SK-N-SH treated with all-trans-retinoic acid at 6 μM for 48 hours (cell line): ENCODE measurements around the gene GOLGA3.

Experiments
- CSDC2 ChIP-seq: fragments of 250-450 bp; sonication (Bioruptor Pico); IDR thresholded peaks from 2 replicates; pipeline ENCODE4 v1.5.0; 2020; ENCODE audit warnings: mild to moderate bottlenecking, moderate library complexity
- OSR1 ChIP-seq: fragments of 250-450 bp; sonication (Bioruptor Pico); IDR thresholded peaks from 2 replicates; pipeline ENCODE4 v1.8.0; 2022; ENCODE audit warnings: moderate library complexity, mild to moderate bottlenecking, inconsistent platforms
- POU6F1 ChIP-seq: fragments of 250-450 bp; sonication (Bioruptor Pico); IDR thresholded peaks from 2 replicates; pipeline ENCODE4 v1.8.0; 2021; ENCODE audit warnings: low read depth, mild to moderate bottlenecking, moderate library complexity, borderline replicate concordance
- PPARA ChIP-seq: fragments of 250-450 bp; sonication (Bioruptor Pico); IDR thresholded peaks from 2 replicates; pipeline ENCODE4 v1.5.0; 2020; ENCODE audit warnings: mild to moderate bottlenecking, borderline replicate concordance
- RARB ChIP-seq: fragments of 250-450 bp; sonication (Bioruptor Pico); IDR thresholded peaks from 2 replicates; pipeline ENCODE4 v1.8.0; 2021; ENCODE audit warnings: mild to moderate bottlenecking, moderate library complexity
- SNAI2 ChIP-seq: fragments of 250-450 bp; sonication (Bioruptor Pico); IDR thresholded peaks from 2 replicates; pipeline ENCODE4 v1.5.0; 2020; ENCODE audit warnings: mild to moderate bottlenecking, moderate library complexity
- ZFP3 ChIP-seq: fragments of 250-450 bp; sonication (Bioruptor Pico); IDR thresholded peaks from 2 replicates; pipeline ENCODE4 v1.5.0; 2020; ENCODE audit warnings: mild to moderate bottlenecking, moderate library complexity
- ZFP30 ChIP-seq: fragments of 450-650 bp; formaldehyde crosslinking; IDR thresholded peaks from 2 replicates; pipeline ENCODE4 v1.5.0; 2022; ENCODE audit warnings: mild to moderate bottlenecking, moderate library complexity
- TF ChIP-seq, protein P1 (sequence below): fragments of 250-450 bp; sonication (Bioruptor Pico); IDR thresholded peaks from 2 replicates; pipeline ENCODE4 v1.5.1; 2020; ENCODE audit warnings: low read depth, mild to moderate bottlenecking, moderate library complexity
- TF ChIP-seq, protein P2 (sequence below): fragments of 250-450 bp; sonication (Bioruptor Pico); IDR thresholded peaks from 2 replicates; pipeline ENCODE4 v1.5.0; 2020; ENCODE audit warnings: mild to moderate bottlenecking, moderate library complexity
- TF ChIP-seq, protein P3 (sequence below): fragments of 250-450 bp; sonication (Bioruptor Pico); IDR thresholded peaks from 2 replicates; pipeline ENCODE4 v1.8.0; 2020; ENCODE audit warnings: mild to moderate bottlenecking, moderate library complexity, borderline replicate concordance
- TF ChIP-seq, protein P4 (sequence below): fragments of 250-450 bp; sonication (Bioruptor Pico); IDR thresholded peaks from 2 replicates; pipeline ENCODE4 v1.5.1; 2021; ENCODE audit warnings: mild to moderate bottlenecking, moderate library complexity

DNA sequence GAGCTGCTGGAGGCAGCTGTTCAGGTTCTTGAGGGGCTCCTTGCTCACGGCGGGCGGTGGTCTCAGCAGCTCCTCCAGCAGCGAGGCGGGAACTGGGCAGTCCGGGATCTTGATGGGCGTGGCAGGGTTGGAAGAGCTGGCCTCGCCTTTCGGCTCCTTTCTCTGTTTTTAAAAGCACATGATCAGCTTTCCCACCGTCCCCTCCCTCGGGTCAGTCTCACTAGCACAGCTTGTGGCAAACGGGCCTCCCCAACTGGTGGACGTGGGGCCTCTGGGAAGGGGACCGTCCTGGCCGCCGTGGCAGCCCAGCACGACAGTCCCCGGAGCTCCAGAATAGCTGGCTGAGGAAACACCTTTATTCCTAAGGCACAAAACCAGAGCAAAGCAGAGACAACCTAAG is 54.5 kb downstream of the GOLGA3 start:
- TF ChIP-seq, protein P1, sequence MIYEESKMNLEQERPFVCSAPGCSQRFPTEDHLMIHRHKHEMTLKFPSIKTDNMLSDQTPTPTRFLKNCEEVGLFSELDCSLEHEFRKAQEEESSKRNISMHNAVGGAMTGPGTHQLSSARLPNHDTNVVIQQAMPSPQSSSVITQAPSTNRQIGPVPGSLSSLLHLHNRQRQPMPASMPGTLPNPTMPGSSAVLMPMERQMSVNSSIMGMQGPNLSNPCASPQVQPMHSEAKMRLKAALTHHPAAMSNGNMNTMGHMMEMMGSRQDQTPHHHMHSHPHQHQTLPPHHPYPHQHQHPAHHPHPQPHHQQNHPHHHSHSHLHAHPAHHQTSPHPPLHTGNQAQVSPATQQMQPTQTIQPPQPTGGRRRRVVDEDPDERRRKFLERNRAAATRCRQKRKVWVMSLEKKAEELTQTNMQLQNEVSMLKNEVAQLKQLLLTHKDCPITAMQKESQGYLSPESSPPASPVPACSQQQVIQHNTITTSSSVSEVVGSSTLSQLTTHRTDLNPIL (CRISPR knock-in tag), result no peak
- TF ChIP-seq RARB (CRISPR knock-in tag) (no peak), POU6F1 (CRISPR knock-in tag) (no peak), PPARA (CRISPR knock-in tag) (no peak), ZFP30 (CRISPR knock-in tag) (no peak), SNAI2 (no peak), OSR1 (no peak), CSDC2 (CRISPR knock-in tag) (no peak), ZFP3 (CRISPR knock-in tag) (no peak)
- TF ChIP-seq, protein P2, sequence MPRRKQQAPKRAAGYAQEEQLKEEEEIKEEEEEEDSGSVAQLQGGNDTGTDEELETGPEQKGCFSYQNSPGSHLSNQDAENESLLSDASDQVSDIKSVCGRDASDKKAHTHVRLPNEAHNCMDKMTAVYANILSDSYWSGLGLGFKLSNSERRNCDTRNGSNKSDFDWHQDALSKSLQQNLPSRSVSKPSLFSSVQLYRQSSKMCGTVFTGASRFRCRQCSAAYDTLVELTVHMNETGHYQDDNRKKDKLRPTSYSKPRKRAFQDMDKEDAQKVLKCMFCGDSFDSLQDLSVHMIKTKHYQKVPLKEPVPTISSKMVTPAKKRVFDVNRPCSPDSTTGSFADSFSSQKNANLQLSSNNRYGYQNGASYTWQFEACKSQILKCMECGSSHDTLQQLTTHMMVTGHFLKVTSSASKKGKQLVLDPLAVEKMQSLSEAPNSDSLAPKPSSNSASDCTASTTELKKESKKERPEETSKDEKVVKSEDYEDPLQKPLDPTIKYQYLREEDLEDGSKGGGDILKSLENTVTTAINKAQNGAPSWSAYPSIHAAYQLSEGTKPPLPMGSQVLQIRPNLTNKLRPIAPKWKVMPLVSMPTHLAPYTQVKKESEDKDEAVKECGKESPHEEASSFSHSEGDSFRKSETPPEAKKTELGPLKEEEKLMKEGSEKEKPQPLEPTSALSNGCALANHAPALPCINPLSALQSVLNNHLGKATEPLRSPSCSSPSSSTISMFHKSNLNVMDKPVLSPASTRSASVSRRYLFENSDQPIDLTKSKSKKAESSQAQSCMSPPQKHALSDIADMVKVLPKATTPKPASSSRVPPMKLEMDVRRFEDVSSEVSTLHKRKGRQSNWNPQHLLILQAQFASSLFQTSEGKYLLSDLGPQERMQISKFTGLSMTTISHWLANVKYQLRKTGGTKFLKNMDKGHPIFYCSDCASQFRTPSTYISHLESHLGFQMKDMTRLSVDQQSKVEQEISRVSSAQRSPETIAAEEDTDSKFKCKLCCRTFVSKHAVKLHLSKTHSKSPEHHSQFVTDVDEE (CRISPR knock-in tag), result no peak
- TF ChIP-seq, protein P3, sequence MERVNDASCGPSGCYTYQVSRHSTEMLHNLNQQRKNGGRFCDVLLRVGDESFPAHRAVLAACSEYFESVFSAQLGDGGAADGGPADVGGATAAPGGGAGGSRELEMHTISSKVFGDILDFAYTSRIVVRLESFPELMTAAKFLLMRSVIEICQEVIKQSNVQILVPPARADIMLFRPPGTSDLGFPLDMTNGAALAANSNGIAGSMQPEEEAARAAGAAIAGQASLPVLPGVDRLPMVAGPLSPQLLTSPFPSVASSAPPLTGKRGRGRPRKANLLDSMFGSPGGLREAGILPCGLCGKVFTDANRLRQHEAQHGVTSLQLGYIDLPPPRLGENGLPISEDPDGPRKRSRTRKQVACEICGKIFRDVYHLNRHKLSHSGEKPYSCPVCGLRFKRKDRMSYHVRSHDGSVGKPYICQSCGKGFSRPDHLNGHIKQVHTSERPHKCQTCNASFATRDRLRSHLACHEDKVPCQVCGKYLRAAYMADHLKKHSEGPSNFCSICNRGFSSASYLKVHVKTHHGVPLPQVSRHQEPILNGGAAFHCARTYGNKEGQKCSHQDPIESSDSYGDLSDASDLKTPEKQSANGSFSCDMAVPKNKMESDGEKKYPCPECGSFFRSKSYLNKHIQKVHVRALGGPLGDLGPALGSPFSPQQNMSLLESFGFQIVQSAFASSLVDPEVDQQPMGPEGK (CRISPR knock-in tag), result no peak
- TF ChIP-seq, protein P4, sequence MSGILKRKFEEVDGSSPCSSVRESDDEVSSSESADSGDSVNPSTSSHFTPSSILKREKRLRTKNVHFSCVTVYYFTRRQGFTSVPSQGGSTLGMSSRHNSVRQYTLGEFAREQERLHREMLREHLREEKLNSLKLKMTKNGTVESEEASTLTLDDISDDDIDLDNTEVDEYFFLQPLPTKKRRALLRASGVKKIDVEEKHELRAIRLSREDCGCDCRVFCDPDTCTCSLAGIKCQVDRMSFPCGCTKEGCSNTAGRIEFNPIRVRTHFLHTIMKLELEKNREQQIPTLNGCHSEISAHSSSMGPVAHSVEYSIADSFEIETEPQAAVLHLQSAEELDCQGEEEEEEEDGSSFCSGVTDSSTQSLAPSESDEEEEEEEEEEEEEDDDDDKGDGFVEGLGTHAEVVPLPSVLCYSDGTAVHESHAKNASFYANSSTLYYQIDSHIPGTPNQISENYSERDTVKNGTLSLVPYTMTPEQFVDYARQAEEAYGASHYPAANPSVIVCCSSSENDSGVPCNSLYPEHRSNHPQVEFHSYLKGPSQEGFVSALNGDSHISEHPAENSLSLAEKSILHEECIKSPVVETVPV (CRISPR knock-in tag), result no peak
